Measurements from ENCODE around the gene ZNF496.

- TF ChIP-seq CTCF (IDR thresholded peaks at IDR 0.05; ENCODE audit: borderline replicate concordance, extremely low read depth, low read length, poor library complexity, severe bottlenecking) (no peak), EZH2 (IDR thresholded peaks at IDR 0.05; ENCODE audit: borderline replicate concordance, low read depth, low read length, severe bottlenecking) (no peak)
These were observed 84.1 kb downstream of the ZNF496 start for GRCh38 chr1:247247568-247247967.
